A549 (cell line): ENCODE data around the gene IPO11. TPM values are rescaled to one million over a fixed set of nuclear protein-coding genes. Genes with fewer than 3 reads are reported as not detected.

Source experiments
- ATAC-seq, 2 experiments: fragments of 200-7000 bp in 1 of 2; fragments of >200 bp in 1 of 2; cut with Nextera tagmentation in 1 of 2; cut with Tn5 transposase in 1 of 2; 3 replicates each; pipeline versions ENCODE4 v1.8.0 to v1.9.1; 2018 to 2020; ENCODE audit warnings: mild to moderate bottlenecking in 1 of 2, moderate library complexity in 1 of 2
- CTCF ChIA-PET: fragments of 300-600 bp; sonication (Branson Sonifier 250); formaldehyde crosslinking; extraction: SDS; loops from one replicate; lab custom pipeline; 2021; ENCODE audit warnings: antibody characterized with exemption, inconsistent platforms; lab: Yijun Ruan, JAX
- POLR2A ChIA-PET: fragments of 350-600 bp; formaldehyde crosslinking; extraction: SDS; loops from one replicate; lab custom pipeline; 2021; ENCODE audit warnings: antibody characterized with exemption, inconsistent platforms; lab: Yijun Ruan, JAX
- DNase-seq, 2 experiments: peaks; one replicate each; pipeline versions ENCODE4 v3.0.0 to v3.0.0-alpha.2; 2011 to 2016; ENCODE audit warnings: low read depth in 1 of 2, low spot score in 1 of 2
- FAIRE-seq: peaks from 2 replicates; lab custom pipeline; 2011; peaks lifted over from hg19 to GRCh38; lab: Jason Lieb, UNC
- H3K27ac ChIP-seq, 2 experiments: fragments of >200 bp; sonication (Bioruptor Twin); formaldehyde crosslinking; 3 replicates each; pipeline ENCODE4 v1.5.1; 2016 to 2017
- H3K4me1 ChIP-seq: fragments of >200 bp; sonication (Bioruptor Twin); formaldehyde crosslinking; 3 replicates; pipeline ENCODE4 v1.6.1; 2016
- H3K4me2 ChIP-seq: fragments of >200 bp; sonication (Bioruptor Twin); formaldehyde crosslinking; 3 replicates; pipeline ENCODE4 v1.6.1; 2016
- H3K4me3 ChIP-seq: fragments of >200 bp; sonication (Bioruptor Twin); formaldehyde crosslinking; 3 replicates; pipeline ENCODE4 v1.5.1; 2016
- H3K9me3 ChIP-seq: fragments of >200 bp; sonication (Bioruptor Twin); formaldehyde crosslinking; 3 replicates; pipeline ENCODE4 v1.6.1; 2016
- BHLHE40 ChIP-seq: IDR thresholded peaks from 2 replicates; pipeline ENCODE4 v1.6.1; 2012; ENCODE audit warnings: low read depth, low read length, inconsistent platforms
- CEBPB ChIP-seq, 2 experiments: fragments of >200 bp in 1 of 2; sonication (Bioruptor Twin) in 1 of 2; formaldehyde crosslinking in 1 of 2; IDR thresholded peaks; 2 replicates each; pipeline ENCODE4 v1.6.1; 2012 to 2016
- CHD2 ChIP-seq: fragments of 150-350 bp; IDR thresholded peaks from 2 replicates; pipeline ENCODE4 v1.6.1; 2014; ENCODE audit warnings: low read length; ENCODE audit not compliant: partially characterized antibody
- CHD4 ChIP-seq: fragments of 200-600 bp; sonication (generic); IDR thresholded peaks from 2 replicates; pipeline ENCODE4 v1.6.1; 2016; ENCODE audit warnings: antibody characterized with exemption, mild to moderate bottlenecking, borderline replicate concordance
- EHMT2 ChIP-seq: fragments of 200-600 bp; sonication (generic); IDR thresholded peaks from 2 replicates; pipeline ENCODE4 v1.6.1; 2016; ENCODE audit warnings: antibody characterized with exemption, low read depth, mild to moderate bottlenecking, moderate library complexity
- EP300 ChIP-seq, 2 experiments: fragments of >200 bp; sonication (Bioruptor Twin); formaldehyde crosslinking; IDR thresholded peaks; 2 replicates in 1 of 2; 3 replicates in 1 of 2; pipeline ENCODE4 v1.6.1; 2016 to 2017
- FOSB ChIP-seq: fragments of 250-450 bp; sonication (Bioruptor Pico); IDR thresholded peaks from 2 replicates; pipeline ENCODE4 v1.5.0; 2020; ENCODE audit warnings: mild to moderate bottlenecking, moderate library complexity
- FOXS1 ChIP-seq: fragments of 250-450 bp; sonication (Bioruptor Pico); IDR thresholded peaks from 2 replicates; pipeline ENCODE4 v1.5.0; 2020; ENCODE audit warnings: mild to moderate bottlenecking, moderate library complexity
- GATA3 ChIP-seq: IDR thresholded peaks from 2 replicates; pipeline ENCODE4 v1.6.1; 2012; ENCODE audit warnings: borderline replicate concordance
- HMGXB4 ChIP-seq: fragments of 250-450 bp; sonication (Bioruptor Pico); IDR thresholded peaks from 2 replicates; pipeline ENCODE4 v1.5.0; 2021; ENCODE audit warnings: mild to moderate bottlenecking, moderate library complexity, borderline replicate concordance
- HOXA7 ChIP-seq: fragments of 250-450 bp; sonication (Bioruptor Pico); IDR thresholded peaks from 2 replicates; pipeline ENCODE4 v1.5.0; 2020; ENCODE audit warnings: mild to moderate bottlenecking, moderate library complexity
- HOXB13 ChIP-seq: fragments of 250-450 bp; sonication (Bioruptor Pico); IDR thresholded peaks from 2 replicates; pipeline ENCODE4 v1.5.0; 2020; ENCODE audit warnings: low read depth, mild to moderate bottlenecking, moderate library complexity
- HOXB5 ChIP-seq: fragments of 250-450 bp; sonication (Bioruptor Pico); IDR thresholded peaks from 2 replicates; pipeline ENCODE4 v1.5.0; 2020; ENCODE audit warnings: mild to moderate bottlenecking, moderate library complexity
- KDM1A ChIP-seq: fragments of 200-600 bp; sonication (generic); IDR thresholded peaks from 2 replicates; pipeline ENCODE4 v1.6.1; 2016; ENCODE audit warnings: low read depth, mild to moderate bottlenecking
- KDM5A ChIP-seq: fragments of 200-600 bp; sonication (generic); IDR thresholded peaks from 2 replicates; pipeline ENCODE4 v1.6.1; 2016; ENCODE audit warnings: antibody characterized with exemption, mild to moderate bottlenecking
- MAFK ChIP-seq: fragments of 450-650 bp; IDR thresholded peaks from 2 replicates; pipeline ENCODE4 v1.6.1; 2014; ENCODE audit not compliant: partially characterized antibody
- MAZ ChIP-seq: fragments of 150-350 bp; IDR thresholded peaks from 2 replicates; pipeline ENCODE4 v1.6.1; 2014; ENCODE audit warnings: antibody characterized with exemption, low read depth, low read length, borderline replicate concordance
- NFE2L2 ChIP-seq: fragments of 150-350 bp; conservative IDR thresholded peaks from 2 replicates; pipeline ENCODE4 v1.6.1; 2014; ENCODE audit warnings: low read length
- NPAS2 ChIP-seq: fragments of 250-450 bp; sonication (Bioruptor Pico); IDR thresholded peaks from 2 replicates; pipeline ENCODE4 v1.8.0; 2022; ENCODE audit warnings: mild to moderate bottlenecking, moderate library complexity, borderline replicate concordance
- PBX3 ChIP-seq: IDR thresholded peaks from 2 replicates; pipeline ENCODE4 v1.6.1; 2012
- POLR2A ChIP-seq: IDR thresholded peaks from 2 replicates; pipeline ENCODE4 v1.6.1; 2012; ENCODE audit warnings: mild to moderate bottlenecking, low read length
- RAD21 ChIP-seq, 2 experiments: fragments of >200 bp in 1 of 2; sonication (Bioruptor Twin) in 1 of 2; formaldehyde crosslinking in 1 of 2; IDR thresholded peaks in 1 of 2; conservative IDR thresholded peaks in 1 of 2; 2 replicates in 1 of 2; 3 replicates in 1 of 2; pipeline ENCODE4 v1.6.1; 2012 to 2018; ENCODE audit warnings: inconsistent platforms in 1 of 2
- RARB ChIP-seq: fragments of 250-450 bp; sonication (Bioruptor Pico); IDR thresholded peaks from 2 replicates; pipeline ENCODE4 v1.8.0; 2021; ENCODE audit warnings: mild to moderate bottlenecking, moderate library complexity
- RCOR1 ChIP-seq: fragments of 150-350 bp; IDR thresholded peaks from 2 replicates; pipeline ENCODE4 v1.6.1; 2014; ENCODE audit warnings: antibody characterized with exemption, low read length, low read depth
- RFX5 ChIP-seq: fragments of 450-650 bp; IDR thresholded peaks from 2 replicates; pipeline ENCODE4 v1.7.1; 2014; ENCODE audit warnings: antibody characterized with exemption, mild to moderate bottlenecking, moderate library complexity
- SREBF2 ChIP-seq: fragments of 450-650 bp; IDR thresholded peaks from 2 replicates; pipeline ENCODE4 v1.6.1; 2014; ENCODE audit warnings: mild to moderate bottlenecking, moderate library complexity
- WGBS: methylation state at CpG from one replicate; pipeline ENCODE4 v1.1.6; 2017; ENCODE audit errors: missing lambda C conversion rate; 5-methylcytosine and 5-hydroxymethylcytosine counted together
- polyA plus RNA-seq, 4 experiments: library from polyadenylated mRNA; depleted of rRNA in 3 of 4; stranded (reverse); fragments of >200 nt; fragmentation: RNase III in 1 of 4; extraction: RNeasy Plus Mini Kit Qiagen cat#74134 plus additional on column Dnase treatment in 1 of 4; gene quantifications; 2 replicates in 3 of 4; 3 replicates in 1 of 4; pipeline ENCODE4 v1.2.3, GENCODE V29; 2011 to 2017
- TF ChIP-seq, protein P1 (sequence below): IDR thresholded peaks from 2 replicates; pipeline ENCODE4 v1.6.1; 2012; ENCODE audit warnings: low read depth, borderline replicate concordance
- TF ChIP-seq, protein P2 (sequence below): fragments of 450-650 bp; IDR thresholded peaks from 2 replicates; pipeline ENCODE4 v1.6.1; 2014; ENCODE audit warnings: antibody characterized with exemption
- TF ChIP-seq, protein P3 (sequence below): fragments of 150-350 bp; IDR thresholded peaks from 2 replicates; pipeline ENCODE4 v1.6.1; 2014; ENCODE audit warnings: low read depth, mild to moderate bottlenecking, low read length
- TF ChIP-seq, protein P4 (sequence below): fragments of >200 bp; sonication (Bioruptor Twin); formaldehyde crosslinking; IDR thresholded peaks from 2 replicates; pipeline ENCODE4 v1.6.1; 2016

Gene IPO11
- polyA plus RNA-seq, 2 of the 4 experiments (the other 2 are of a cell fraction): 20.7 to 33.0 TPM

DNA sequence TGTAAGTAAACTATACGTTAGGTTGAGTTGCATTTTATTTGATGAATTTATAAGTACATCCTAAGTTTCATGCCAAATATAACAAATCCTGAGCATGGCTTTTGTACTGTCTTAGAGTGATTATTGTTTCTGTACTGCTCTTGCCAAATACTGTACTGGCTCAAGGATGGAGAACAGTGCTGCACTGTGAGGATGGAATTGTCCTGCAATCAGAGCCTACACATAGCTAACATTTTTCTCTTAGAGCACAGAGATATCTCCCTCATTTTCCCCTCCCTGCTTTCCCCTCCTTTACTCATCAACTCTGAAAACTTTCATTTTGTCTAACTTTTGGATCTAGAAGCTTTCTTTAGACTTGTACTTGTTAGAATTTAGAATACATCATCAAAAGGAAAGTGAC is 194.3 kb downstream of the IPO11 start (continued):
- no peak for TF ChIP-seq FOSB (CRISPR knock-in tag)
- no peak for TF ChIP-seq MAZ
- no peak for TF ChIP-seq RFX5
- TF ChIP-seq GATA3: no peak
- TF ChIP-seq, all 56 proteins: peak for 0

DNA sequence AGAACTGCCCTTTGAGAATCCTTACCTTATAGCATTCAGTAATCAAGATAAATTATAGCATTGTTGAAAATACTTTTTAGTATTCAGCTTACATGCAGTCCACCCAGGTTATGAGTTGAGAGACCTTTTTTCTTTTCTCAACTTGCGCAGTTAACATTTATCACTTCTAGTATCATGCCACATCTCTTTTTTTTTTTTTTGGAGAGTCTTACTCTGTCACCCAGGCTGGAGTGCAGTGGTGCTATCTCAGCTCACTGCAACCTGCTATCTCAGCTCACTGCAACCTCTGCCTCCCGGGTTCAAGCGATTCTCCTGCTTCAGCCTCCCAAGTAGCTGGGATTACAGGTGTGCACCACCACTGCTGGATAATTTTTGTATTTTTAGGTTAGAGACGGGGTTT is 195.1 kb downstream of the IPO11 start:
- ATAC-seq (no peak), DNase-seq (no peak), FAIRE-seq (no peak)
- H3K27ac ChIP-seq: no peak overlapping the region
- no peaks in the 10 kb centered on the region for H3K9me3 ChIP-seq
- WGBS: 96% methylated on average over 4 of the region's 4 CpGs
- H3K4me1 ChIP-seq: no peaks in the 10 kb centered on the region
- ChIA-PET CTCF (interaction anchor here (0.8 kb wide), 1 partner anchor 151 kb away, joined by 3 read pairs; no protein-coding TSS in a partner anchor), POLR2A (no interaction called here)
- H3K4me2 ChIP-seq: no peak overlapping the region
- no peak overlapping the region for H3K4me3 ChIP-seq
- TF ChIP-seq CHD4 (no peak), EP300 (IDR thresholded peaks at IDR 0.05) (no peak), HOXB13 (no peak), RARB (CRISPR knock-in tag) (no peak), NPAS2 (CRISPR knock-in tag) (no peak), SREBF2 (no peak), KDM1A (no peak), BHLHE40 (no peak), NFE2L2 (no peak), MAZ (no peak), GATA3 (no peak), KDM5A (no peak)
- TF ChIP-seq, protein P1, sequence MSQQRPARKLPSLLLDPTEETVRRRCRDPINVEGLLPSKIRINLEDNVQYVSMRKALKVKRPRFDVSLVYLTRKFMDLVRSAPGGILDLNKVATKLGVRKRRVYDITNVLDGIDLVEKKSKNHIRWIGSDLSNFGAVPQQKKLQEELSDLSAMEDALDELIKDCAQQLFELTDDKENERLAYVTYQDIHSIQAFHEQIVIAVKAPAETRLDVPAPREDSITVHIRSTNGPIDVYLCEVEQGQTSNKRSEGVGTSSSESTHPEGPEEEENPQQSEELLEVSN: no peak
- TF ChIP-seq, protein P2, sequence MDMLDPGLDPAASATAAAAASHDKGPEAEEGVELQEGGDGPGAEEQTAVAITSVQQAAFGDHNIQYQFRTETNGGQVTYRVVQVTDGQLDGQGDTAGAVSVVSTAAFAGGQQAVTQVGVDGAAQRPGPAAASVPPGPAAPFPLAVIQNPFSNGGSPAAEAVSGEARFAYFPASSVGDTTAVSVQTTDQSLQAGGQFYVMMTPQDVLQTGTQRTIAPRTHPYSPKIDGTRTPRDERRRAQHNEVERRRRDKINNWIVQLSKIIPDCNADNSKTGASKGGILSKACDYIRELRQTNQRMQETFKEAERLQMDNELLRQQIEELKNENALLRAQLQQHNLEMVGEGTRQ: no peak

DNA sequence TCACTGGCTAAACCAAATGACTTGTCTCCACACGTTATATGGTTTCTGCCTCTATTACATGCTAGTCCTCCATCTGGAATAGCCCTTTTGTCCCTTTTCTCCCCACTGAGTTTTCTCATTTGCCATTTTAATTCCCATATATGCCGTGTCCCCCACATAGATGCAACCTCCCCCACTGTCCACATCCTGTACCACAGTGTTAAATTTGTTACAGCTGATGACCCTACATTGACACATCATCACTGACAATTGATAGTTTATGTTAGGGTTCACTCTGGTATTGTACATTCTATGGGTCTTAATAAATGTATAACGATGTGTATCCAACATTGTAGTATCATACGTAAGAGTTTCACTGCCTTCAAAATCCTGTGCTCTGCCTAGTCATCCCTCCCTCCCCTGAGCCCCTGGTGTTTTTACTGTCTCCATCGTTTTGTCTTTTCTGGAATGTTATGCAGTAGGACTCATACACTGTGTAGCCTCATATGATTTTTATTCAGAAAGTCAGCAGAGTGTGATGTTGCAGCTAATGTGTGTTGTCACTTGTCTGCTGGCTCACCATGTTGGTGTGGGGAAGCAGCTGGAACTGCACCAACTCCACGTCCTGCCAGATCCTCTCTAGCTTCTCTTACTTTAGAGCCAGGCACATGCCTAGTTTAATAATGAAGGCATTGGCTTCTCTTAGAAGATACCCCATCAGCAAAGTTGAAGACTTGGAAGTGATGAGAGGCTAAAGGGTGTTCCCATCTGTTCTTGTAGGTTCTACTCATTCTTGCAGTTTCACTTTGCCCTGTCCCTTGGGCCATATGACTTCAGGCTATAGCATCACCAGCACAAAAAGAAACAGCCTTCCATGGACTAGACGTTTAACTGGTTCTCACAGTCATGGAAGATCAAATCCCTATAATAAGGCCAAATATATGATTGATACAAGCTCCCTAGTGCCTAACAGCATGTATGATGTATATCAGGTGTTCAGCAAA is 196.3 kb downstream of the IPO11 start:
- POLR2A ChIA-PET: no interaction called here
- DNase-seq (no peak), ATAC-seq (no peak), FAIRE-seq (no peak)
- Histone ChIP-seq H3K4me1 (no peaks in the 10 kb centered on the region), H3K27ac (no peak overlapping the region), H3K4me3 (no peak overlapping the region), H3K4me2 (no peak overlapping the region), H3K9me3 (no peaks in the 10 kb centered on the region)
- WGBS: 88% methylated on average over 7 of the region's 7 CpGs
- CTCF ChIA-PET: no interaction called here
- no peak for TF ChIP-seq HMGXB4 (CRISPR knock-in tag)
- no peak for TF ChIP-seq MAFK
- TF ChIP-seq FOXS1 (CRISPR knock-in tag): no peak
- no peak for TF ChIP-seq HOXB13
- no peak for TF ChIP-seq MAZ
- TF ChIP-seq POLR2A: no peak
- TF ChIP-seq HOXB5 (CRISPR knock-in tag): no peak
- TF ChIP-seq, protein P3, sequence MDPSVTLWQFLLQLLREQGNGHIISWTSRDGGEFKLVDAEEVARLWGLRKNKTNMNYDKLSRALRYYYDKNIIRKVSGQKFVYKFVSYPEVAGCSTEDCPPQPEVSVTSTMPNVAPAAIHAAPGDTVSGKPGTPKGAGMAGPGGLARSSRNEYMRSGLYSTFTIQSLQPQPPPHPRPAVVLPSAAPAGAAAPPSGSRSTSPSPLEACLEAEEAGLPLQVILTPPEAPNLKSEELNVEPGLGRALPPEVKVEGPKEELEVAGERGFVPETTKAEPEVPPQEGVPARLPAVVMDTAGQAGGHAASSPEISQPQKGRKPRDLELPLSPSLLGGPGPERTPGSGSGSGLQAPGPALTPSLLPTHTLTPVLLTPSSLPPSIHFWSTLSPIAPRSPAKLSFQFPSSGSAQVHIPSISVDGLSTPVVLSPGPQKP: no peak
- TF ChIP-seq, protein P4, sequence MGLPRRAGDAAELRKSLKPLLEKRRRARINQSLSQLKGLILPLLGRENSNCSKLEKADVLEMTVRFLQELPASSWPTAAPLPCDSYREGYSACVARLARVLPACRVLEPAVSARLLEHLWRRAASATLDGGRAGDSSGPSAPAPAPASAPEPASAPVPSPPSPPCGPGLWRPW: no peak
- no peak for TF ChIP-seq EHMT2
- no peak for TF ChIP-seq HOXA7 (CRISPR knock-in tag)
- TF ChIP-seq CEBPB (IDR thresholded peaks at IDR 0.05): no peak
- TF ChIP-seq CHD2: no peak
- no peak for TF ChIP-seq RCOR1
- TF ChIP-seq RARB (CRISPR knock-in tag): no peak
- no peak for TF ChIP-seq NPAS2 (CRISPR knock-in tag)
- TF ChIP-seq PBX3: no peak
- no peak for TF ChIP-seq RAD21 (conservative IDR thresholded peaks at IDR 0.05 in 1 of 2, IDR thresholded peaks at IDR 0.05 in 1 of 2)
